H7 (cell line): Measurements from ENCODE around the gene UNC5B. TPM values are rescaled to one million over a fixed set of nuclear protein-coding genes. Genes with fewer than 3 reads are reported as not detected.
"Not testable (repeated sequence)": the region's sequence is repeated elsewhere in the genome, so short reads cannot be mapped to it uniquely, and the experiment has no call there.

Experiments
- DNase-seq: peaks from one replicate; pipeline ENCODE4 v3.0.0; 2012
- H3K27me3 ChIP-seq: 2 replicates; pipeline ENCODE4 v1.6.0; 2011; ENCODE audit warnings: mild to moderate bottlenecking, low read length; ENCODE audit not compliant: control insufficient read depth, insufficient read depth
- H3K36me3 ChIP-seq: replicated peaks from 2 replicates; pipeline ENCODE4 v1.5.1; 2011; ENCODE audit warnings: low read length; ENCODE audit not compliant: control insufficient read depth, insufficient read depth
- H3K4me3 ChIP-seq: 2 replicates; pipeline ENCODE4 v1.5.1; 2011; ENCODE audit warnings: low read depth, mild to moderate bottlenecking, control low read depth, low read length, moderate library complexity; ENCODE audit not compliant: insufficient read depth
- total RNA-seq: library from RNA; depleted of rRNA; stranded (reverse); fragments of >200 nt; shearing (Covaris generic); gene quantifications from 2 replicates; pipeline ENCODE4 v1.2.3, GENCODE V29; 2014

The UNC5B gene
- total RNA-seq, 1 experiment from 2014 or later: 34.7 TPM

- DNase-seq: peak; percentile 28
- no peak overlapping the region for H3K4me3 ChIP-seq
Observed at GRCh38 chr10:71214641-71215559, 2.5 kb downstream of the UNC5B start.

GRCh38 chr10:71216363-71216695 lies 4.0 kb downstream of the UNC5B start:
- no peak for DNase-seq
- no peak overlapping the region; the same call in 1 of the 2 replicates for H3K4me3 ChIP-seq
- H3K27me3 ChIP-seq: peaks cover 28% of the 10 kb centered on the region
- H3K36me3 ChIP-seq: no peaks in the 10 kb centered on the region

More at GRCh38 chr10:71214641-71215559, 2.5 kb downstream of the UNC5B start:
- Histone ChIP-seq H3K27me3 (peaks cover 40% of the 10 kb centered on the region), H3K36me3 (no peaks in the 10 kb centered on the region)

DNA sequence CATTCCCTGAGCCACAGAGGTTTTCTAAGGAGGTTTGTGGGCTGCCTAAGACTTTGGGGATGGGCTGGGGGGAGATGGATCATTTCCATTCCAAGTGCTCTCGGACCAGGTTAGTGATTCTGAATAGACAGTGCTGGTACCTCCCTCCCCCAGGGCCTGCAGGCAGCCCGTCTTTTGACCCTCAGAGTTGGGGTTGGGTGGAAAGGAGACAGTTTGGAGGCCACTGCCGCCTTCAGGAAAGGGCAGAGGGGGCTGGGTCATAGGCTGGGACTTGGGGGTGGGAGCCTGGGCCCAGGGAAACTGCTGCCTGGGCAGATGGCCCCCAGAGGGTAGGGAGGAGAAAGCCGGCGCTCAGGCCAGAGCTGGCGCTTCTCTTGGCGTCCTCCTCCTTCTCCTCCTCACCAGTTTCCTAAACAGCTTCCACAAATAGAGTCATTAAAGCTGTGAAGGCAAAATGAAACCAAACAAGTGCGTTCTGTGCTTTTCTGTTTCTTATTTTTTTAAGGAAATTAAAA lies 4.4 kb downstream of the UNC5B start:
- peaks cover 24% of the 10 kb centered on the region for H3K27me3 ChIP-seq
- no peaks in the 10 kb centered on the region for H3K36me3 ChIP-seq
- H3K4me3 ChIP-seq: peak overlapping the region; percentile 55
- peak; percentile 76 for DNase-seq

DNA sequence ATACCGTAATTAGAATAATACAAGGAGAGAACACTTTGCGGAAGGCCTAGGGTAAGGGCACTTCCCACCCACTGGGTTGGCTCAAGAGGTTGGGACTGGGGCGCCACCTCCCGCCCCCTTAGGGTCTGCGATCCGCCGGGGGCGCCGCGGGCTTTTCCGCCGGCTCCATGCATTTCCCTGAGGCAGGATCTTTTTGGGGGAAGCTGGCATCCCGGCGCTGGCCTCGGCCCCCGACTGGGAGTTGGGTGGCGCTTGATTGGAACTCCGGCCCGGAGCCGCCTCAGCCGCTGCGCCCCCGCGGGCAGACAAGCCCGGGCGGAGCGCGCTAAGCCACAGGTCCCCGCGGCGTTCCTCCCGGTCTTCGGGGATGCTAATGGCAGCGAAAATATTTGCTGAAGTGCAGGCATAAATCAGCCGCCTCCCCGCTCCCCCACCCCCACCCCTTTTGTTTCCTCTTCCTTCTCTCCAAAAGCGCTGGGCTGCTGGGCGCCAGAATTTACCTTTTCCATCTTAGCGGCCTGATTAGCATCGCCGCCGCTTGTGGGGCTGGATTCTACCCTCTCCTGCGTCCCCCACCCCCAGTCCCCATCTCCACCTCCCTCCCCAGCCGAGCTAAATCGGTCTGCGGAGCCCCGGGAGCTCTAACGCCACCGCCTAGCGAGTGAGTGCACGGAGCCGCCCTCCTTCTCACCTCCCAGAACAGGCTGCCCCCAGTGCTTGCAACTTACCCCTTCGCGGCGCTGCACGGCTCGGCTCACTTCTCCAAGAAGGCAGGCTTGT lies 5.1 kb downstream of the UNC5B start:
- DNase-seq: peak; percentile 93
- Histone ChIP-seq H3K36me3 (no peaks in the 10 kb centered on the region), H3K4me3 (peak overlapping the region; percentile 55), H3K27me3 (peaks cover 20% of the 10 kb centered on the region)

GRCh38 chr10:71218046-71218650 lies 5.8 kb downstream of the UNC5B start:
- DNase-seq: peak; percentile 48
- Histone ChIP-seq H3K27me3 (peaks cover 16% of the 10 kb centered on the region), H3K36me3 (no peaks in the 10 kb centered on the region), H3K4me3 (peak overlapping the region; percentile 55)

GRCh38 chr10:71218651-71219050 lies 6.3 kb downstream of the UNC5B start:
- Histone ChIP-seq H3K4me3 (no peak overlapping the region), H3K27me3 (peaks cover 13% of the 10 kb centered on the region; the same call in 1 of the 2 replicates), H3K36me3 (no peaks in the 10 kb centered on the region)
- DNase-seq: peak; percentile 13

DNA sequence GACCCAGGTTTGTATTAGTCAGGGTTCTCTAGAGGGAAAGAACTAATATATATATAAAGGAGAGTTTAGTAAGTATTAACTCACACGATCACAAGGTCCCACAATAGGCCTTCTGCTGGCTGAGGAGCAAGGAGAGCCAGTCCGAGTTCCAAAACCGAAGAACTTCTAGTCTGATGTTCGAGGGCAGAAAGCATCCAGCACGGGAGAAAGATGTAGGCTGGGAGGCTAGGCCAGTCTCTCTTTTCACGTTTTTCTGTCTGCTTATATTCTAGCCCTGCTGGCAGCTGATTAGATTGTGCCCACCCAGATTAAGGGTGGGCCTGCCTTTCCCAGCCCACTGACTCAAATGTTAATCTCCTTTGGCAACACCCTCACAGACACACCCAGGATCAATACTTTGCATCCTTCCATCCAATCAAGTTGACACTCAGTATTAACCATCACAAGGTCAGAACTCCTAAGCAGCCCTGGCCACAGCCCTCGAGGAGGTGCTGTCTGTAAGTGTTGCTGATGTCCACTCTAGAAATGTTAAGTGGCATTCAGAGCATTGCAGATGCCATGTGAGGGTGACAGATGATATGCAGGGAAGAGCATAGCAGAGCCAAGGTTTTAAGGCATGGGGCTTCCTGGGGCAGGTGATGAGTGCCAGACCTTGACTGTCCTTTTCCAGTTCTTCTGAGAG lies 7.0 kb downstream of the UNC5B start:
- H3K27me3 ChIP-seq, H3K4me3 ChIP-seq, H3K36me3 ChIP-seq, DNase-seq: not testable (repeated sequence)

- Histone ChIP-seq H3K27me3 (peaks cover 6% of the 10 kb centered on the region; the same call in 1 of the 2 replicates), H3K4me3 (no peak overlapping the region), H3K36me3 (no peaks in the 10 kb centered on the region)
- DNase-seq: no peak
Observed at GRCh38 chr10:71219918-71220688, 7.7 kb downstream of the UNC5B start.

- DNase-seq: peak; percentile 21
- no peak overlapping the region for H3K4me3 ChIP-seq
- H3K36me3 ChIP-seq: no peaks in the 10 kb centered on the region
- H3K27me3 ChIP-seq: peaks cover 6% of the 10 kb centered on the region; the same call in 1 of the 2 replicates
Observed at GRCh38 chr10:71220689-71221540, 8.5 kb downstream of the UNC5B start.

DNA sequence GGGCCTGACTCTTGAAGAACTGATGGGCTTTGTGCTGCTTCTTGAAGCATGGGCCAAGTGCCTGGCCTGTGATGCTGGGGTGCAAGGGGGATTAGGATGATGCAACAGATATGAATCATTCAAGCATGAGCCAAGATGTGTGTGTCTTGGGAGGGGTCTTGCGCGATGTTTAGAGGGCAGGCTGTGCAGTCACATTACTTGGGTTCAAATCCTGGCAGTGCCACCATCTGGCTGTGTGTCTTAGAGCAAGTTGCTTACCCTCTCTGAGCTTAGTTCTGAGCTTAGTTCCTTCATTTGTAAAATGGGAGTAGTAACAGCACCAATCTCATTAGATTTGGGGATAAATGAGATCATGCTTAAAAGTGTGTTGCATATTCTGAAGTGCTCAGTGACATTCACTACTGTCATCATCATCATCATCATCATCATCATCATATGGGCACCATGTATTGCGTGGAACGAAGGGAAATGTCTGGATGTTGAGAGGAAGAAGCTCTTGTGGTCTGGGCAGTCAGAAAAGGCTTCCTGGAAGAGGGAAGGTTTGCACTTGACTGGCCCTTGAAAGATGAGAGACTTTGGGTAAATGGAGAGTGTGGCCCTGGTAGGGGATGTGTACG lies 9.3 kb downstream of the UNC5B start:
- Histone ChIP-seq H3K4me3 (no peak overlapping the region), H3K36me3 (no peaks in the 10 kb centered on the region), H3K27me3 (peaks cover 6% of the 10 kb centered on the region; the same call in 1 of the 2 replicates)
- DNase-seq: no peak

- Histone ChIP-seq H3K36me3 (no peaks in the 10 kb centered on the region), H3K4me3 (no peak overlapping the region), H3K27me3 (peaks cover 6% of the 10 kb centered on the region; the same call in 1 of the 2 replicates)
- peak; percentile 78 for DNase-seq
Observed at GRCh38 chr10:71222601-71223346, 10.4 kb downstream of the UNC5B start.
